HepG2 (cell line): ENCODE measurements around the gene SGF29.
"Not testable (repeated sequence)": the region's sequence is repeated elsewhere in the genome, so short reads cannot be mapped to it uniquely, and the experiment has no call there.

ENCODE experiments used
- EP300 ChIP-seq, 3 experiments: sonication (generic) in 1 of 3; formaldehyde crosslinking in 1 of 3; IDR thresholded peaks; 2 replicates each; pipeline versions ENCODE4 v1.5.1 to v1.6.1; 2011 to 2020; ENCODE audit warnings: low read depth in 2 of 3, low read length in 2 of 3, borderline replicate concordance in 1 of 3, improper control_type of control experiment in 1 of 3, mild to moderate bottlenecking in 1 of 3, missing genetic modification reagents in 1 of 3, moderate library complexity in 1 of 3
- GLMP ChIP-seq: sonication (generic); formaldehyde crosslinking; IDR thresholded peaks from 2 replicates; pipeline ENCODE4 v1.9.0; 2021; ENCODE audit warnings: missing genetic modification reagents, mild to moderate bottlenecking, borderline replicate concordance
- POLR2AphosphoS5 ChIP-seq: IDR thresholded peaks from 2 replicates; pipeline ENCODE4 v1.6.1; 2012; ENCODE audit warnings: low read depth, low read length
- RELA ChIP-seq: sonication (generic); formaldehyde crosslinking; IDR thresholded peaks from 2 replicates; pipeline ENCODE4 v1.4.0; 2020; ENCODE audit warnings: missing genetic modification reagents
- USF2 ChIP-seq, 2 experiments: sonication (generic) in 1 of 2; formaldehyde crosslinking in 1 of 2; IDR thresholded peaks; 2 replicates each; pipeline versions ENCODE4 v1.5.1 to v1.6.1; 2011 to 2020; ENCODE audit warnings: borderline replicate concordance in 1 of 2, low read depth in 1 of 2, low read length in 1 of 2, mild to moderate bottlenecking in 1 of 2, missing genetic modification reagents in 1 of 2, moderate library complexity in 1 of 2
- ZNF251 ChIP-seq: sonication (generic); formaldehyde crosslinking; IDR thresholded peaks from 2 replicates; pipeline ENCODE4 v1.9.0; 2021; ENCODE audit warnings: mild to moderate bottlenecking, missing genetic modification reagents
- ZNF367 ChIP-seq: sonication (generic); formaldehyde crosslinking; IDR thresholded peaks from 2 replicates; pipeline ENCODE4 v1.4.0; 2020; ENCODE audit warnings: missing genetic modification reagents, borderline replicate concordance

GRCh38 chr16:28527100-28527785 is 26.5 kb upstream of the SGF29 start:
- not testable (repeated sequence) for TF ChIP-seq POLR2AphosphoS5; ZNF251 (CRISPR knock-in tag); EP300 (IDR thresholded peaks at IDR 0.05; ENCODE audit: low read depth in 2 of 2, low read length in 2 of 2); EP300 (CRISPR knock-in tag; IDR thresholded peaks at IDR 0.05; ENCODE audit: borderline replicate concordance); USF2 (IDR thresholded peaks at IDR 0.05; ENCODE audit: low read depth, low read length); USF2 (CRISPR knock-in tag; IDR thresholded peaks at IDR 0.05; ENCODE audit: borderline replicate concordance); GLMP; RELA (CRISPR knock-in tag); ZNF367 (CRISPR knock-in tag)
